NOMO-1 (cell line): Measurements from ENCODE around the gene TBC1D10A.
"Not testable (repeated sequence)": the region's sequence is repeated elsewhere in the genome, so short reads cannot be mapped to it uniquely, and the experiment has no call there.

Experiments
- DNase-seq, 2 experiments: peaks; one replicate each; lab custom pipeline; 2025; ENCODE audit not compliant: unreplicated experiment in 2 of 2; lab: John Stamatoyannopoulos, UW

TBC1D10A gene

GRCh38 chr22:30347255-30347892 lies 20.6 kb upstream of the TBC1D10A start:
- no peak for DNase-seq

GRCh38 chr22:30344447-30345200 lies 17.9 kb upstream of the TBC1D10A start:
- no peak for DNase-seq

GRCh38 chr22:30340911-30341685 lies 14.4 kb upstream of the TBC1D10A start:
- DNase-seq, result no peak

- DNase-seq, result no peak
These were observed 12.1 kb upstream of the TBC1D10A start for GRCh38 chr22:30338802-30339201.

- not testable (repeated sequence) for DNase-seq
These were observed 11.6 kb upstream of the TBC1D10A start for GRCh38 chr22:30338341-30338740.

GRCh38 chr22:30337461-30337778 lies 10.7 kb upstream of the TBC1D10A start:
- DNase-seq, result no peak

- no peak for DNase-seq
These were observed 10.2 kb upstream of the TBC1D10A start for GRCh38 chr22:30336752-30337460.

- DNase-seq, result no peak
These were observed 8.5 kb upstream of the TBC1D10A start for GRCh38 chr22:30335236-30335635.

GRCh38 chr22:30334646-30335045 lies 7.9 kb upstream of the TBC1D10A start:
- DNase-seq, result no peak

- no peak for DNase-seq
These were observed 7.0 kb upstream of the TBC1D10A start for GRCh38 chr22:30333707-30334087.

- no peak for DNase-seq
These were observed 6.4 kb upstream of the TBC1D10A start for GRCh38 chr22:30332994-30333706.

GRCh38 chr22:30332551-30332950 lies 5.8 kb upstream of the TBC1D10A start:
- no peak for DNase-seq

- no peak for DNase-seq
These were observed 1.8 kb upstream of the TBC1D10A start for GRCh38 chr22:30328466-30329049.

GRCh38 chr22:30327864-30328345 lies 1.2 kb upstream of the TBC1D10A start:
- no peak for DNase-seq

- peak in 1 of 2 experiments; percentile 47 for DNase-seq
These were observed 461 bp downstream of the TBC1D10A start for GRCh38 chr22:30326255-30326705.

GRCh38 chr22:30325724-30326254 lies 952 bp downstream of the TBC1D10A start:
- DNase-seq, result no peak

GRCh38 chr22:30325065-30325720 lies 1.5 kb downstream of the TBC1D10A start:
- no peak for DNase-seq

- no peak for DNase-seq
These were observed 2.6 kb downstream of the TBC1D10A start for GRCh38 chr22:30324014-30324730.

GRCh38 chr22:30323246-30323645 lies 3.5 kb downstream of the TBC1D10A start:
- no peak for DNase-seq
